OCI-LY7 (cell line): Measurements from ENCODE around the gene TAAR8. TPM values are rescaled to one million over a fixed set of nuclear protein-coding genes. Genes with fewer than 3 reads are reported as not detected.

Experiments used
- BruUV-seq: library from RNA; stranded (reverse); fragments of 400-500 nt; replicated peaks from 2 replicates; lab custom pipeline; 2021; lab: Mats Ljungman, UMichigan
- CTCF ChIA-PET: fragments of 300-600 bp; sonication (Branson Sonifier 250); formaldehyde crosslinking; loops from one replicate; lab custom pipeline; 2022; ENCODE audit warnings: antibody characterized with exemption; ENCODE audit not compliant: unreplicated experiment; lab: Charles Lee
- POLR2A ChIA-PET: fragments of 300-600 bp; sonication (Branson Sonifier 250); formaldehyde crosslinking; loops from one replicate; lab custom pipeline; 2022; ENCODE audit warnings: antibody characterized with exemption; lab: Charles Lee
- DNase-seq: peaks from one replicate; pipeline ENCODE4 v3.0.0-alpha.2; 2015; ENCODE audit warnings: low spot score
- H2AFZ ChIP-seq: fragments of 200-600 bp; sonication (generic), shearing (Covaris generic); 2 replicates; pipeline ENCODE4 v1.6.1; 2014; ENCODE audit warnings: mild to moderate bottlenecking, antibody characterized with exemption, low read length, moderate library complexity
- H3K27ac ChIP-seq: fragments of 200-600 bp; sonication (generic); 2 replicates; pipeline ENCODE4 v1.5.1; 2014; ENCODE audit warnings: mixed run types, low read depth, mild to moderate bottlenecking, moderate library complexity, low read length, inconsistent platforms; ENCODE audit not compliant: poor library complexity, severe bottlenecking
- H3K36me3 ChIP-seq: fragments of 200-600 bp; sonication (generic); 2 replicates; pipeline ENCODE4 v1.6.1; 2014; ENCODE audit warnings: mild to moderate bottlenecking, antibody characterized with exemption, low read length, moderate library complexity, mixed read lengths; ENCODE audit not compliant: insufficient read depth
- H3K4me1 ChIP-seq: fragments of 200-600 bp; sonication (generic); 2 replicates; pipeline ENCODE4 v1.5.1; 2014; ENCODE audit warnings: mild to moderate bottlenecking, low read length; ENCODE audit not compliant: insufficient read depth, poor library complexity, severe bottlenecking
- H3K4me2 ChIP-seq: fragments of 200-600 bp; sonication (generic); 2 replicates; pipeline ENCODE4 v1.6.1; 2014; ENCODE audit warnings: mild to moderate bottlenecking, low read length
- H3K4me3 ChIP-seq: fragments of 200-600 bp; sonication (generic); 2 replicates; pipeline ENCODE4 v1.5.1; 2014; ENCODE audit warnings: mild to moderate bottlenecking, low read depth, low read length; ENCODE audit not compliant: poor library complexity, severe bottlenecking
- H3K79me2 ChIP-seq: fragments of 200-600 bp; sonication (generic); 2 replicates; pipeline ENCODE4 v1.6.1; 2016; ENCODE audit warnings: low read depth, mild to moderate bottlenecking, low read length, moderate library complexity, mixed read lengths; ENCODE audit not compliant: insufficient read depth
- H3K9me2 ChIP-seq: fragments of 200-600 bp; sonication (generic); 2 replicates; pipeline ENCODE4 v1.6.1; 2016; ENCODE audit warnings: mild to moderate bottlenecking, low read length, mixed read lengths; ENCODE audit not compliant: insufficient read depth
- H3K9me3 ChIP-seq: fragments of 200-600 bp; sonication (generic); 2 replicates; pipeline ENCODE4 v1.6.1; 2014; ENCODE audit warnings: mild to moderate bottlenecking, mixed run types, low read length, mixed read lengths
- H4K20me1 ChIP-seq: fragments of 200-600 bp; sonication (generic); 2 replicates; pipeline ENCODE4 v1.6.1; 2014; ENCODE audit warnings: mild to moderate bottlenecking, antibody characterized with exemption, low read length, moderate library complexity, mixed read lengths; ENCODE audit not compliant: insufficient read depth
- CTCF ChIP-seq: fragments of 200-600 bp; sonication (generic); conservative IDR thresholded peaks from 2 replicates; pipeline ENCODE4 v1.5.1; 2014; ENCODE audit warnings: mild to moderate bottlenecking, antibody characterized with exemption, low read length, moderate library complexity, mixed read lengths
- EZH2phosphoT487 ChIP-seq: fragments of 200-600 bp; sonication (generic); IDR thresholded peaks from 2 replicates; pipeline ENCODE4 v1.6.1; 2018; ENCODE audit warnings: low read depth, borderline replicate concordance, mild to moderate bottlenecking, mixed run types, antibody characterized with exemption, low read length, moderate library complexity, mixed read lengths
- intact Hi-C: fragments of 100-400 bp; cut with micrococcal nuclease; formaldehyde crosslinking; loops from one replicate; pipeline ENCODE4 v1.10.0; 2022; ENCODE audit not compliant: unreplicated experiment
- total RNA-seq, 2 experiments: library from RNA; depleted of rRNA in 1 of 2; stranded (reverse); fragments of >200 nt in 1 of 2; shearing (Covaris generic) in 1 of 2; gene quantifications; 2 replicates each; pipeline ENCODE4 v1.2.3, GENCODE V29; 2014 to 2022

The TAAR8 gene
- total RNA-seq, 2 experiments from 2014 or later, result not detected

- CTCF ChIA-PET, result no interaction called here
- H3K4me2 ChIP-seq, result no peak overlapping the region
- H4K20me1 ChIP-seq, result no peaks in the 10 kb centered on the region
- intact Hi-C loops, result no loop called here
- no peaks in the 10 kb centered on the region for H3K36me3 ChIP-seq
- DNase-seq, result no peak
- TF ChIP-seq CTCF (no peak), EZH2phosphoT487 (no peak)
- no peaks in the 10 kb centered on the region for H3K9me2 ChIP-seq
- H3K4me3 ChIP-seq, result no peak overlapping the region
- H3K4me1 ChIP-seq, result no peaks in the 10 kb centered on the region
- H3K79me2 ChIP-seq, result no peaks in the 10 kb centered on the region
- no TSS peak for BruUV-seq
- H3K9me3 ChIP-seq, result peaks cover 8% of the 10 kb centered on the region; the same call in 1 of the 2 replicates
- H3K27ac ChIP-seq, result no peak overlapping the region
- no peak overlapping the region for H2AFZ ChIP-seq
- POLR2A ChIA-PET, result interaction anchor here (1.1 kb wide), 1 partner anchor 294 kb away, joined by 3 read pairs; no protein-coding TSS in a partner anchor
Measured at GRCh38 chr6:132537145-132537544, 15.3 kb upstream of the TAAR8 start.

- Histone ChIP-seq H3K4me1 (no peaks in the 10 kb centered on the region), H3K9me2 (no peaks in the 10 kb centered on the region), H3K79me2 (no peaks in the 10 kb centered on the region), H3K9me3 (peaks cover 7% of the 10 kb centered on the region; the same call in 1 of the 2 replicates), H3K27ac (no peak within 1 kb of the TSS), H2AFZ (no peak within 1 kb of the TSS), H4K20me1 (no peaks in the 10 kb centered on the region), H3K4me3 (no peak within 1 kb of the TSS), H3K36me3 (no peaks in the 10 kb centered on the region), H3K4me2 (no peak within 1 kb of the TSS)
- BruUV-seq, result no TSS peak
- no peak for DNase-seq
- ChIA-PET POLR2A (interaction anchor here (0.8 to 1.1 kb wide), 3 partner anchors 11 to 295 kb away, joined by 3 read pairs; no protein-coding TSS in a partner anchor), CTCF (no interaction called here)
- TF ChIP-seq EZH2phosphoT487 (no peak), CTCF (no peak)
- intact Hi-C loops, result no loop called here
Measured at GRCh38 chr6:132537977-132538376, 14.5 kb upstream of the TAAR8 start, which contains the start of gene TAAR9. Gene TAAR9 (plus strand): TSS chr6:132538277. CDS start chr6:132538290, 13 bp downstream.

GRCh38 chr6:132544826-132545225 is 7.6 kb upstream of the TAAR8 start:
- no peaks in the 10 kb centered on the region for H3K9me3 ChIP-seq
- no peaks in the 10 kb centered on the region for H3K9me2 ChIP-seq
- intact Hi-C loops, result no loop called here
- no peaks in the 10 kb centered on the region for H3K79me2 ChIP-seq
- ChIA-PET POLR2A (interaction anchor here (1.3 to 2.4 kb wide), 2 partner anchors 8 to 90 kb away, joined by 3 to 11 read pairs; partner anchors contain the start of gene TAAR8), CTCF (no interaction called here)
- no peak overlapping the region for H3K4me2 ChIP-seq
- H3K27ac ChIP-seq, result no peak overlapping the region
- no peaks in the 10 kb centered on the region for H3K36me3 ChIP-seq
- no peaks in the 10 kb centered on the region for H3K4me1 ChIP-seq
- no peak overlapping the region for H3K4me3 ChIP-seq
- BruUV-seq, result no TSS peak
- TF ChIP-seq CTCF, result no peak
- TF ChIP-seq EZH2phosphoT487, result no peak
- no peaks in the 10 kb centered on the region for H4K20me1 ChIP-seq
- no peak for DNase-seq
- no peak overlapping the region for H2AFZ ChIP-seq
